HEK293T (cell line): ENCODE data around the gene ZNF441.

ENCODE experiments used
- ARNT ChIP-seq: fragments of 450-650 bp; IDR thresholded peaks from 2 replicates; pipeline ENCODE4 v1.6.1; 2017; ENCODE audit warnings: mild to moderate bottlenecking
- BHLHE40 ChIP-seq: fragments of 450-650 bp; IDR thresholded peaks from 2 replicates; pipeline ENCODE4 v1.6.1; 2016; ENCODE audit warnings: mild to moderate bottlenecking, moderate library complexity, borderline replicate concordance
- ELF4 ChIP-seq: fragments of 450-650 bp; IDR thresholded peaks from 2 replicates; pipeline ENCODE4 v1.6.1; 2017; ENCODE audit warnings: antibody characterized with exemption
- FOXA1 ChIP-seq: fragments of 450-650 bp; IDR thresholded peaks from 2 replicates; pipeline ENCODE4 v1.6.1; 2016; ENCODE audit warnings: mild to moderate bottlenecking
- FOXK2 ChIP-seq: fragments of 450-650 bp; IDR thresholded peaks from 2 replicates; pipeline ENCODE4 v1.6.1; 2016; ENCODE audit warnings: mild to moderate bottlenecking
- FOXM1 ChIP-seq: fragments of 450-650 bp; IDR thresholded peaks from 2 replicates; pipeline ENCODE4 v1.6.1; 2017; ENCODE audit warnings: mild to moderate bottlenecking, borderline replicate concordance
- HDGF ChIP-seq: fragments of 450-650 bp; IDR thresholded peaks from 2 replicates; pipeline ENCODE4 v1.6.1; 2017; ENCODE audit warnings: antibody characterized with exemption, borderline replicate concordance
- LEF1 ChIP-seq: fragments of 450-650 bp; IDR thresholded peaks from 2 replicates; pipeline ENCODE4 v1.6.1; 2017; ENCODE audit warnings: mild to moderate bottlenecking, borderline replicate concordance
- NFRKB ChIP-seq: fragments of 450-650 bp; IDR thresholded peaks from 2 replicates; pipeline ENCODE4 v1.6.1; 2016; ENCODE audit warnings: mild to moderate bottlenecking, moderate library complexity
- SUZ12 ChIP-seq: fragments of 450-650 bp; IDR thresholded peaks from 2 replicates; pipeline ENCODE4 v1.6.1; 2016; ENCODE audit warnings: mild to moderate bottlenecking
- TARDBP ChIP-seq: fragments of 450-650 bp; IDR thresholded peaks from 2 replicates; pipeline ENCODE4 v1.6.1; 2016
- ZNF384 ChIP-seq: fragments of 450-650 bp; IDR thresholded peaks from 2 replicates; pipeline ENCODE4 v1.6.1; 2016
- TF ChIP-seq, protein P1 (sequence below): fragments of 450-650 bp; IDR thresholded peaks from 2 replicates; pipeline ENCODE4 v1.6.1; 2016

DNA sequence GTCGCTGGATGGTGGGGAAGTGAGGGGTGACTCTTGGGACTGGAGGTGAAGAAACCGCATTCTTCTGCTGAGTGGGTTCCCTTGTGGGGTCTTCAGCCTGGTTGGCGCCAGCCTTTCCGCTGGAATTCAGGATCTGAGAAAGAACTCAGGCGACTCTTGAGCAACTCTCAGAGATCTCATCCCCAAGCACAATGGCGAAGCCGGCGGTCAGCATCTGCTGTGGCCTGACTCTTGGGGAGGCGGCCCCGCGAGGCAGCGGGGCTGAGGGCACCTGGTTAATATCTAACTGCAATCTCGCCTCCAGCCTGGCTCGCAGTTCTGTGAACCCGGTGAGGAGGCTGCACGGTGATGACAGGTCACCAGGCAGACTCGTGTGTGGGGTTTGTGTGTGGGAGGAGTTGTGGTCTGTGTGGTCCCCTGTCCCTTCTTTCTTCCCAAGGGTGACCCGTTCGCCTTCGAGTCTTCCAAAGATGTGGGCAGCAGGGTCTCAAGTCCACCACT is 883 bp downstream of the ZNF441 start:
- TF ChIP-seq HDGF (no peak), FOXA1 (no peak), FOXM1 (no peak), LEF1 (no peak), ELF4 (no peak), FOXK2 (no peak), SUZ12 (no peak), BHLHE40 (no peak), TARDBP (no peak), NFRKB (no peak), ARNT (no peak), ZNF384 (no peak)
- TF ChIP-seq, protein P1, sequence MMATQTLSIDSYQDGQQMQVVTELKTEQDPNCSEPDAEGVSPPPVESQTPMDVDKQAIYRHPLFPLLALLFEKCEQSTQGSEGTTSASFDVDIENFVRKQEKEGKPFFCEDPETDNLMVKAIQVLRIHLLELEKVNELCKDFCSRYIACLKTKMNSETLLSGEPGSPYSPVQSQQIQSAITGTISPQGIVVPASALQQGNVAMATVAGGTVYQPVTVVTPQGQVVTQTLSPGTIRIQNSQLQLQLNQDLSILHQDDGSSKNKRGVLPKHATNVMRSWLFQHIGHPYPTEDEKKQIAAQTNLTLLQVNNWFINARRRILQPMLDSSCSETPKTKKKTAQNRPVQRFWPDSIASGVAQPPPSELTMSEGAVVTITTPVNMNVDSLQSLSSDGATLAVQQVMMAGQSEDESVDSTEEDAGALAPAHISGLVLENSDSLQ = no peak
